Astrocyte (in vitro differentiated cells and primary cell): ENCODE measurements around the gene EIF4G2.

Source experiments
- EZH2 ChIP-seq: IDR thresholded peaks from 2 replicates; pipeline ENCODE4 v1.6.1; 2012; ENCODE audit warnings: mild to moderate bottlenecking, low read length, inconsistent platforms; ENCODE audit not compliant: insufficient read depth
- TF ChIP-seq, protein P1 (sequence below): IDR thresholded peaks from 2 replicates; pipeline ENCODE4 v1.5.1; 2011; ENCODE audit warnings: low read depth, mild to moderate bottlenecking, inconsistent platforms, low read length, moderate library complexity; ENCODE audit not compliant: insufficient read depth

DNA sequence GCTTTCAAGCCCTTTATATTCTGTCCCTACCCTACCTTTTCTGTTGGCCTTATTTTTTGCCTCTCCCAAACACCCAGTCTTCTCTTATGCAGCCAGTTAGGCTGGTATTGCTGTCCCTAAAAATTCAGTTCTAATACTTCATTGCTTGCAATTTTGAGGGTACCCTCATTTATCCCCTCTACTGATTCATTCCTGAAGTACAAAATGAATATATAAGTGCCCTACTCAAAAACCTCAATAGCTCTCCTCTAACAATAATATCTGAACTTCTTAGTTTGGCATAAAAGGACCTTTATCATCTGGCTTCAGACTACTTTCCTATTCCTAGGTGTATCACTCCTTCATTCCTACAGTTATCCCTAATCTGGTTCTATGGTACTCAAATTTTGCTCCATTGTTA is 5.2 kb upstream of the EIF4G2 start:
- TF ChIP-seq, protein P1, sequence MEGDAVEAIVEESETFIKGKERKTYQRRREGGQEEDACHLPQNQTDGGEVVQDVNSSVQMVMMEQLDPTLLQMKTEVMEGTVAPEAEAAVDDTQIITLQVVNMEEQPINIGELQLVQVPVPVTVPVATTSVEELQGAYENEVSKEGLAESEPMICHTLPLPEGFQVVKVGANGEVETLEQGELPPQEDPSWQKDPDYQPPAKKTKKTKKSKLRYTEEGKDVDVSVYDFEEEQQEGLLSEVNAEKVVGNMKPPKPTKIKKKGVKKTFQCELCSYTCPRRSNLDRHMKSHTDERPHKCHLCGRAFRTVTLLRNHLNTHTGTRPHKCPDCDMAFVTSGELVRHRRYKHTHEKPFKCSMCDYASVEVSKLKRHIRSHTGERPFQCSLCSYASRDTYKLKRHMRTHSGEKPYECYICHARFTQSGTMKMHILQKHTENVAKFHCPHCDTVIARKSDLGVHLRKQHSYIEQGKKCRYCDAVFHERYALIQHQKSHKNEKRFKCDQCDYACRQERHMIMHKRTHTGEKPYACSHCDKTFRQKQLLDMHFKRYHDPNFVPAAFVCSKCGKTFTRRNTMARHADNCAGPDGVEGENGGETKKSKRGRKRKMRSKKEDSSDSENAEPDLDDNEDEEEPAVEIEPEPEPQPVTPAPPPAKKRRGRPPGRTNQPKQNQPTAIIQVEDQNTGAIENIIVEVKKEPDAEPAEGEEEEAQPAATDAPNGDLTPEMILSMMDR = no peak
- no peak for TF ChIP-seq EZH2
